ENCODE measurements around the gene PTPN18.

Gene PTPN18

GRCh38 chr2:130354139-130354428 is 1.8 kb upstream of the PTPN18 start:
- TF ChIP-seq TARDBP (IDR thresholded peaks at IDR 0.05), result no peak
- TF ChIP-seq SUZ12 (IDR thresholded peaks at IDR 0.05), result no peak
- TF ChIP-seq SP1 (IDR thresholded peaks at IDR 0.05), result no peak
- no peak for TF ChIP-seq FOXK2 (IDR thresholded peaks at IDR 0.05)
- CTCF ChIA-PET, result no interaction called here
- no peak for DNase-seq (ENCODE audit: extremely low spot score)
- POLR2A ChIA-PET, result interaction anchor here (5.3 kb wide), 1 partner anchor 12 kb away, joined by 60 read pairs; the partner anchor contains the start of gene IMP4

- POLR2A ChIA-PET, result interaction anchor here (5.3 kb wide), 1 partner anchor 13 kb away, joined by 60 read pairs; the partner anchor contains the start of gene IMP4
- TF ChIP-seq LEF1 (IDR thresholded peaks at IDR 0.05; ENCODE audit: borderline replicate concordance), result no peak
- TF ChIP-seq ZNF384 (IDR thresholded peaks at IDR 0.05), result no peak
- TF ChIP-seq FOXM1 (IDR thresholded peaks at IDR 0.05; ENCODE audit: borderline replicate concordance), result no peak
- no peak for TF ChIP-seq NFRKB (IDR thresholded peaks at IDR 0.05)
- no peak for TF ChIP-seq ELF4 (IDR thresholded peaks at IDR 0.05)
- no peak for TF ChIP-seq SP1 (IDR thresholded peaks at IDR 0.05)
- CTCF ChIA-PET, result interaction anchor here (1.0 kb wide), 1 partner anchor 12 kb away, joined by 4 read pairs; the partner anchor contains the start of gene IMP4
- no peak for DNase-seq (ENCODE audit: extremely low spot score)
These were observed 681 bp upstream of the PTPN18 start for GRCh38 chr2:130355172-130355577.

GRCh38 chr2:130357864-130358263 is 2.0 kb downstream of the PTPN18 start:
- DNase-seq (ENCODE audit: extremely low spot score), result no peak
- CTCF ChIA-PET, result no interaction called here
- TF ChIP-seq ZNF384 (IDR thresholded peaks at IDR 0.05) (no peak), TARDBP (IDR thresholded peaks at IDR 0.05) (no peak), LEF1 (IDR thresholded peaks at IDR 0.05; ENCODE audit: borderline replicate concordance) (no peak), NFRKB (IDR thresholded peaks at IDR 0.05) (no peak)
- POLR2A ChIA-PET, result no interaction called here

GRCh38 chr2:130358420-130359350 is 2.8 kb downstream of the PTPN18 start:
- no peak for DNase-seq (ENCODE audit: extremely low spot score)
- ChIA-PET POLR2A (no interaction called here), CTCF (no interaction called here)
- TF ChIP-seq SUZ12 (IDR thresholded peaks at IDR 0.05) (no peak), SP1 (IDR thresholded peaks at IDR 0.05) (no peak), FOXM1 (IDR thresholded peaks at IDR 0.05; ENCODE audit: borderline replicate concordance) (no peak), ARNT (IDR thresholded peaks at IDR 0.05) (no peak), HDGF (IDR thresholded peaks at IDR 0.05; ENCODE audit: borderline replicate concordance) (no peak), CTBP1 (IDR thresholded peaks at IDR 0.05; ENCODE audit: borderline replicate concordance) (no peak)

GRCh38 chr2:130359466-130359865 is 3.6 kb downstream of the PTPN18 start:
- no peak for DNase-seq (ENCODE audit: extremely low spot score)
- TF ChIP-seq PKNOX1 (IDR thresholded peaks at IDR 0.05), result no peak
- no peak for TF ChIP-seq FOXK2 (IDR thresholded peaks at IDR 0.05)
- TF ChIP-seq L3MBTL2 (conservative IDR thresholded peaks at IDR 0.05), result no peak
- TF ChIP-seq LEF1 (IDR thresholded peaks at IDR 0.05; ENCODE audit: borderline replicate concordance), result no peak
- no peak for TF ChIP-seq FOXM1 (IDR thresholded peaks at IDR 0.05; ENCODE audit: borderline replicate concordance)
- TF ChIP-seq SP1 (IDR thresholded peaks at IDR 0.05), result no peak
- TF ChIP-seq NFRKB (IDR thresholded peaks at IDR 0.05), result no peak
- TF ChIP-seq ARNT (IDR thresholded peaks at IDR 0.05), result no peak
- ChIA-PET CTCF (no interaction called here), POLR2A (no interaction called here)

- POLR2A ChIA-PET, result no interaction called here
These were observed 7.6 kb downstream of the PTPN18 start for GRCh38 chr2:130363479-130363878.

GRCh38 chr2:130365075-130365474 is 9.2 kb downstream of the PTPN18 start:
- TF ChIP-seq SUZ12 (IDR thresholded peaks at IDR 0.05), result no peak
- no peak for TF ChIP-seq TARDBP (IDR thresholded peaks at IDR 0.05)
- no peak for TF ChIP-seq ZNF384 (IDR thresholded peaks at IDR 0.05)
- no peak for TF ChIP-seq HDGF (IDR thresholded peaks at IDR 0.05; ENCODE audit: borderline replicate concordance)
- no peak for TF ChIP-seq FOXK2 (IDR thresholded peaks at IDR 0.05)
- TF ChIP-seq FOXM1 (IDR thresholded peaks at IDR 0.05; ENCODE audit: borderline replicate concordance), result no peak
- TF ChIP-seq NFRKB (IDR thresholded peaks at IDR 0.05), result no peak
- no peak for TF ChIP-seq FOXA1 (IDR thresholded peaks at IDR 0.05)
- TF ChIP-seq ELF4 (IDR thresholded peaks at IDR 0.05), result no peak
- no peak for TF ChIP-seq L3MBTL2 (conservative IDR thresholded peaks at IDR 0.05)
- POLR2A ChIA-PET, result no interaction called here
- CTCF ChIA-PET, result no interaction called here
- DNase-seq (ENCODE audit: extremely low spot score), result no peak

More at GRCh38 chr2:130363479-130363878, 7.6 kb downstream of the PTPN18 start:
- no peak for DNase-seq (ENCODE audit: extremely low spot score)
- CTCF ChIA-PET, result no interaction called here
- TF ChIP-seq ARNT (IDR thresholded peaks at IDR 0.05) (no peak), HDGF (IDR thresholded peaks at IDR 0.05; ENCODE audit: borderline replicate concordance) (no peak)

GRCh38 chr2:130365963-130366362 is 10.1 kb downstream of the PTPN18 start:
- POLR2A ChIA-PET, result no interaction called here
- TF ChIP-seq PKNOX1 (IDR thresholded peaks at IDR 0.05), result no peak
- TF ChIP-seq FOXK2 (IDR thresholded peaks at IDR 0.05), result no peak
- no peak for TF ChIP-seq ELF4 (IDR thresholded peaks at IDR 0.05)
- no peak for TF ChIP-seq NFRKB (IDR thresholded peaks at IDR 0.05)
- TF ChIP-seq ARNT (IDR thresholded peaks at IDR 0.05), result no peak
- no peak for TF ChIP-seq TARDBP (IDR thresholded peaks at IDR 0.05)
- TF ChIP-seq ZNF384 (IDR thresholded peaks at IDR 0.05), result no peak
- no peak for TF ChIP-seq CTBP1 (IDR thresholded peaks at IDR 0.05; ENCODE audit: borderline replicate concordance)
- TF ChIP-seq HDGF (IDR thresholded peaks at IDR 0.05; ENCODE audit: borderline replicate concordance), result no peak
- no peak for TF ChIP-seq BHLHE40 (IDR thresholded peaks at IDR 0.05; ENCODE audit: borderline replicate concordance)
- no peak for TF ChIP-seq FOXA1 (IDR thresholded peaks at IDR 0.05)
- no peak for TF ChIP-seq LEF1 (IDR thresholded peaks at IDR 0.05; ENCODE audit: borderline replicate concordance)
- TF ChIP-seq SP1 (IDR thresholded peaks at IDR 0.05), result no peak
- no peak for TF ChIP-seq FOXM1 (IDR thresholded peaks at IDR 0.05; ENCODE audit: borderline replicate concordance)
- no peak for TF ChIP-seq L3MBTL2 (conservative IDR thresholded peaks at IDR 0.05)
- no peak for TF ChIP-seq SUZ12 (IDR thresholded peaks at IDR 0.05)
- CTCF ChIA-PET, result no interaction called here
- DNase-seq (ENCODE audit: extremely low spot score), result no peak

All from HEK293T (cell line).